Activated T-cell treated with anti-CD3 and anti-CD28 coated beads for 48 hours (primary cell): ENCODE measurements around the gene CCDC148.

Source experiments
- DNase-seq: peaks from one replicate; pipeline ENCODE4 v3.0.0-alpha.2; 2020; ENCODE audit warnings: low read depth

Gene CCDC148

GRCh38 chr2:158456309-158457066, at the start of gene CCDC148, which contains the start of gene PKP4:
CCDC148 (minus strand) TSS chr2:158456753; CDS start chr2:158456439, 314 bp downstream.
PKP4 (plus strand) TSS chr2:158456952; CDS start chr2:158533185, 76,233 bp downstream.
- peak; percentile 83 for DNase-seq

GRCh38 chr2:158505448-158505934, 48.9 kb upstream of the CCDC148 start:
- DNase-seq = no peak

DNA sequence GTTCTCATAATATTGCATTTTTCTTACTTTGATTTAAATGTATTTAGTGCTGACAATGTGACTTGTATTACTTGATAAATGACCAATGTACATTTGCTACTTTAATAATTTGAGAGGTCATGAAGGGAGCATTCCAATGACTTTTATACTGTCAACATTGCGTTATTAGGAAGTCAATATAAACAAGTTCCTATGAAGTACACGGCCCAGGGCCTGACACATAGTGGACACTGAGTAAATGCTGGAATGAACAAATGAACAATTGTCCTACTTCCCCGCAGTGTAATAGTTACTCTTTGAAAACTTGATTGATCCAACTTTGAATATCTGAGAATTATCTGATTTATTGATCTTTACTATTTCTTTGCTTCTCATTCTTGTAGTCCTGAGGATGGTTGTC, 47.5 kb upstream of the CCDC148 start:
- DNase-seq = no peak

- DNase-seq = no peak
These were observed 46.4 kb upstream of the CCDC148 start for GRCh38 chr2:158502974-158503373.

DNA sequence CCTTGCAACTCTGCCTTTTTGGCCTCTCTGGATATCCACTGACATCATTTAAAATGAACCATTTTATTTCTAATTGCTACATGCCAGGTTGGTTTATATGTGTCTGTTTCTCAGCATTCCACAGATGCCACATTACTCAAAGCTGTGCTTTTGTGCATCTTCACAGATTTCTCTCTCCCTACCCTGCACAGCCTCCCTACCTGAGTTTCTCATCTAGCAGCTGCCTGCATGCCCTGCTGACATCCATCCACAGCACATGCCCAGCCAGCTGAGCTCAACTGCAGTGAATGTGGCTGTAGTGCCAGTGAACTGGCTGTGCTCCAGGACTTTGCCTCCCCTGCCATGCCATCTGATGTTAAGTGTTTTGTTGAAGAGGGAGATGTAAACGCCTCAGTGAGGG, 44.7 kb upstream of the CCDC148 start:
- DNase-seq = no peak

- no peak for DNase-seq
These were observed 43.8 kb upstream of the CCDC148 start for GRCh38 chr2:158500333-158500732.

GRCh38 chr2:158499383-158499782, 42.8 kb upstream of the CCDC148 start:
- DNase-seq = no peak

GRCh38 chr2:158498749-158499136, 42.2 kb upstream of the CCDC148 start:
- no peak for DNase-seq

GRCh38 chr2:158498043-158498748, 41.6 kb upstream of the CCDC148 start:
- no peak for DNase-seq

GRCh38 chr2:158497486-158497885, 40.9 kb upstream of the CCDC148 start:
- no peak for DNase-seq

DNA sequence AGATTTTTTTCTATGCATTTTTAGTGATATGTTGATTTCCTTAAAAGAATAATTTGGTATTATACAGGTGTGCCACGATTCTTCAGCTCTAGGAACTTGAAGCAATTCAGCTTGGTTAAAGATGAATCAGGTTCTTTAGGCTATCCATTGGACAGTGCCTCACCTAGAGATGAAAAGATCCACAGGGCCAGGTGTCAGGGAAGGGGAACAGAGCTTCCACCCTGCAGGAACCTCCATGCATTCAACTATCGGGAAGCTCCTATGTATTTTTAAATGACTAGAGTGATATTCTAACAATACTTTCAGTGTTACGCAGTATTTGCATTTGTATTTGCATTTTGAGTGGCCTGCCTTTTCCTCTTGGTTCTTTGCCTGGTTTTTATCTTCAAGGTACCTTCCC, 40.4 kb upstream of the CCDC148 start:
- DNase-seq = no peak

- DNase-seq = no peak
These were observed 38.6 kb upstream of the CCDC148 start for GRCh38 chr2:158495175-158495574.

DNA sequence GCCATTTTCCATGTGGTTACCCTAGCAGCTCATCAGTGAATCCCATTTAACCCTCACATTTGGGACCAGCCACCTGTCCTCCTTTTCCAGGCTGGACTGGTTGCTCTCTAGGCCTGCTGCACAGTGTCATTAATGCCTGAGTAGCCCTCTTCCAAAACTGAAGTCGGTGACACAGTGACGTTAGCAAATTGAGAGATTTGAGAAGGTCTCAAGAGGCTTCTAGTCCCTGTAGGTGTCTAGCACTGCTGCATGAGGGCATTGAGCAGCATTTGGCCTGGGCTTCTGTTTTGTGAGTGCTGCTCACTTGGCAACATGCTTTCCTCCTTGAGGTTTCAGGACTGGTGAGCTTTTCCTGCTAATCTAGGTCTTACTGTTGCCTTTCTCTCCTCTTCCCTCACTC, 36.9 kb upstream of the CCDC148 start:
- no peak for DNase-seq

GRCh38 chr2:158491072-158491471, 34.5 kb upstream of the CCDC148 start:
- DNase-seq = no peak

DNA sequence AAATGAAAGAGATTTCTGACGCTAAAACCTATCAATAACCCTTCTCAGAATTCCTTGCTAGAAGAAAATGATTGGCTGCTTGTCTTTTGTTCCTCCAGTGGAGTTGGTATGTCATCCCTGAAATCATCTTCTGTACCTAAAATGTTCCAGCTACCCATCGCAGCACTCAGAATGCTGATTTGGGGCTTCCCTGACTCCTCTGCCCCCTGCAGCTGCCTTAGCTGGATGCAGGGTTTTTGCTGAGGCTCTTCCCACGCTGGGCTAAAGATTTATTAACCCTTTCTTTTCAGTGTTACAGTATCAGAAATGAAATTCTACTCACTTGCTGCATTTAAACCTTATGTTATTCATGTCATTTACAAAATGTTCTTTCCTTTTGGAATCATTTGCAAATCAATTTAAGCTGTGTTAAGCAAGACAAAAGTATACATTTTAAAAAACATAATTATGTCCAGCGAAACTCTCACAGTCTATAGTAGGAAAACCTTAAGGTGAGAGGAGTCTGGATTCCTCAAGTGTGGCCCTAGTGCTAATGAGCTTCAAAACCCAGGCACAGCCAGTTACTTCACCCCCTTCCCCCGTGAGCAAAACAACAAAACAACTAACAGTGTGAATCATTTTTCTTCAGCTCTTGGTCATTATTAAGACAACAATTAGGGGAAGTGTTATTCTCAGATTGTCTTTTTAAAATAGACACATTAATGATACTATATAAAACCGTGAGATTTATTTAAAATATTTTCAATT, 33.0 kb upstream of the CCDC148 start:
- no peak for DNase-seq

- DNase-seq = no peak
These were observed 32.1 kb upstream of the CCDC148 start for GRCh38 chr2:158488442-158489216.

GRCh38 chr2:158487419-158487818, 30.9 kb upstream of the CCDC148 start:
- no peak for DNase-seq

DNA sequence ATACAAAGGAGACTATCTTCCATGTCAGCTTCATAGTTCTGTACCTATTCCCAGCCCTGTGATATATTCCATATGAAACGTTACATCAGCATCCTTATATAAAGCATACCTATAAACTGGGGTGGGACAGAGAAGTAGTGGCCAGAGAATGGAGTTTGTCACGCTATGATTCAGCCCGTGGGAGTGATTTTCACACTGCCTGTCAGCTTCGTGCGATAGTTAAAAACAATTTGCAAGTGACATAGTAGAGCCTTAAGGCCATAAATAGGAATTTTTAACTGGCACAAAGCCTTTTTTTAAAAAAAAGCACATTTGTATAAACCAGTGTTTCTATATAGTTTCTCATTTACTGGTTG, 30.4 kb upstream of the CCDC148 start:
- no peak for DNase-seq

GRCh38 chr2:158486150-158486969, 29.8 kb upstream of the CCDC148 start:
- DNase-seq = no peak

- no peak for DNase-seq
These were observed 28.5 kb upstream of the CCDC148 start for GRCh38 chr2:158484892-158485556.
